ENCODE measurements around the gene INTS7. TPM values are rescaled to one million over a fixed set of nuclear protein-coding genes. Genes with fewer than 3 reads are reported as not detected.

INTS7 gene
- total and polyA plus RNA-seq, 9 of the 15 experiments (the other 6 are each of a cell fraction or from before 2014, with no cell fraction given), result 27.3 to 68.4 (median 40.4) TPM

DNA sequence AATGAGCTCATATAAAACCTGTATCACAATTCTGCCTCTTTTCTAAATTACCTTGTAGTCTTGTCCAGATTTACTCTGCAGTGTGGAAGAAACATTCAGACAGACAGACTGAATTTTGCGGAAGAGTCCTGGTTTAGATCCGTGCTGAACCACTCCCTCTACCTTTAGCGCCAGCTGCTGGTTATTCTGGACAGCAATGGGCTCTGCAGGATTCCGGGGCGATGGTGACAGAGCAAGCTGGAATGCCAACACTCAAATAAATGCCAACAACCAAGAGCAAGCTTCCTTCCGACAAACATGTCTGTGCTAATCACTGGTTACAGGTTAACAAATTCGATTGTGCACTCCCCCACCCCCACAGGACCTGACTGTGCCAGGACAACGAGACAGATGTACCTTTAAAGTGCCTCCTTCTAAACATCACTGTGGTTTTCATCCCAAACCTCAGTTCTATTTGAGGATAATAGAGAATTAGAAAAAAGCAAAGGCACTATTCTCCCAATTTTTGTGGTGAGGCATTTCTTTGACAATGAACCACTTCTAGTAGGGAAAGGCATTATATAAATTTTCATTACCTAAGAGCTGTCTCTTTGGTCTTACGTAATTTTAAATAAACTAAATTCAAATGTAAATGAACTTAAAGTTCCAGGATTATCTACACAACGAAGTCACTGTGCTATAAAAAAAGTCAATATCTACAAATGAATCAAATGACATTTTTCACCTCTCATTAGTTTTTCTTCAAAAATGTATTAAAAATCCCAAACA, 90.4 kb downstream of the INTS7 start (continued):
- TF ChIP-seq, protein P1, sequence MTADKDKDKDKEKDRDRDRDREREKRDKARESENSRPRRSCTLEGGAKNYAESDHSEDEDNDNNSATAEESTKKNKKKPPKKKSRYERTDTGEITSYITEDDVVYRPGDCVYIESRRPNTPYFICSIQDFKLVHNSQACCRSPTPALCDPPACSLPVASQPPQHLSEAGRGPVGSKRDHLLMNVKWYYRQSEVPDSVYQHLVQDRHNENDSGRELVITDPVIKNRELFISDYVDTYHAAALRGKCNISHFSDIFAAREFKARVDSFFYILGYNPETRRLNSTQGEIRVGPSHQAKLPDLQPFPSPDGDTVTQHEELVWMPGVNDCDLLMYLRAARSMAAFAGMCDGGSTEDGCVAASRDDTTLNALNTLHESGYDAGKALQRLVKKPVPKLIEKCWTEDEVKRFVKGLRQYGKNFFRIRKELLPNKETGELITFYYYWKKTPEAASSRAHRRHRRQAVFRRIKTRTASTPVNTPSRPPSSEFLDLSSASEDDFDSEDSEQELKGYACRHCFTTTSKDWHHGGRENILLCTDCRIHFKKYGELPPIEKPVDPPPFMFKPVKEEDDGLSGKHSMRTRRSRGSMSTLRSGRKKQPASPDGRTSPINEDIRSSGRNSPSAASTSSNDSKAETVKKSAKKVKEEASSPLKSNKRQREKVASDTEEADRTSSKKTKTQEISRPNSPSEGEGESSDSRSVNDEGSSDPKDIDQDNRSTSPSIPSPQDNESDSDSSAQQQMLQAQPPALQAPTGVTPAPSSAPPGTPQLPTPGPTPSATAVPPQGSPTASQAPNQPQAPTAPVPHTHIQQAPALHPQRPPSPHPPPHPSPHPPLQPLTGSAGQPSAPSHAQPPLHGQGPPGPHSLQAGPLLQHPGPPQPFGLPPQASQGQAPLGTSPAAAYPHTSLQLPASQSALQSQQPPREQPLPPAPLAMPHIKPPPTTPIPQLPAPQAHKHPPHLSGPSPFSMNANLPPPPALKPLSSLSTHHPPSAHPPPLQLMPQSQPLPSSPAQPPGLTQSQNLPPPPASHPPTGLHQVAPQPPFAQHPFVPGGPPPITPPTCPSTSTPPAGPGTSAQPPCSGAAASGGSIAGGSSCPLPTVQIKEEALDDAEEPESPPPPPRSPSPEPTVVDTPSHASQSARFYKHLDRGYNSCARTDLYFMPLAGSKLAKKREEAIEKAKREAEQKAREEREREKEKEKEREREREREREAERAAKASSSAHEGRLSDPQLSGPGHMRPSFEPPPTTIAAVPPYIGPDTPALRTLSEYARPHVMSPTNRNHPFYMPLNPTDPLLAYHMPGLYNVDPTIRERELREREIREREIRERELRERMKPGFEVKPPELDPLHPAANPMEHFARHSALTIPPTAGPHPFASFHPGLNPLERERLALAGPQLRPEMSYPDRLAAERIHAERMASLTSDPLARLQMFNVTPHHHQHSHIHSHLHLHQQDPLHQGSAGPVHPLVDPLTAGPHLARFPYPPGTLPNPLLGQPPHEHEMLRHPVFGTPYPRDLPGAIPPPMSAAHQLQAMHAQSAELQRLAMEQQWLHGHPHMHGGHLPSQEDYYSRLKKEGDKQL (CRISPR knock-in tag; IDR thresholded peaks at IDR 0.05; ENCODE audit: borderline replicate concordance), result no peak
- TF ChIP-seq, protein P2, sequence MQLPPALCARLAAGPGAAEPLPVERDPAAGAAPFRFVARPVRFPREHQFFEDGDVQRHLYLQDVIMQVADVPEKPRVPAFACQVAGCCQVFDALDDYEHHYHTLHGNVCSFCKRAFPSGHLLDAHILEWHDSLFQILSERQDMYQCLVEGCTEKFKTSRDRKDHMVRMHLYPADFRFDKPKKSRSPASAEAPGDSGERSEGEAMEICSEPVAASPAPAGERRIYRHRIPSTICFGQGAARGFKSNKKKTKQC (CRISPR knock-in tag; IDR thresholded peaks at IDR 0.05), result no peak
- TF ChIP-seq DPF2 (IDR thresholded peaks at IDR 0.05), result no peak
- TF ChIP-seq, protein P3, sequence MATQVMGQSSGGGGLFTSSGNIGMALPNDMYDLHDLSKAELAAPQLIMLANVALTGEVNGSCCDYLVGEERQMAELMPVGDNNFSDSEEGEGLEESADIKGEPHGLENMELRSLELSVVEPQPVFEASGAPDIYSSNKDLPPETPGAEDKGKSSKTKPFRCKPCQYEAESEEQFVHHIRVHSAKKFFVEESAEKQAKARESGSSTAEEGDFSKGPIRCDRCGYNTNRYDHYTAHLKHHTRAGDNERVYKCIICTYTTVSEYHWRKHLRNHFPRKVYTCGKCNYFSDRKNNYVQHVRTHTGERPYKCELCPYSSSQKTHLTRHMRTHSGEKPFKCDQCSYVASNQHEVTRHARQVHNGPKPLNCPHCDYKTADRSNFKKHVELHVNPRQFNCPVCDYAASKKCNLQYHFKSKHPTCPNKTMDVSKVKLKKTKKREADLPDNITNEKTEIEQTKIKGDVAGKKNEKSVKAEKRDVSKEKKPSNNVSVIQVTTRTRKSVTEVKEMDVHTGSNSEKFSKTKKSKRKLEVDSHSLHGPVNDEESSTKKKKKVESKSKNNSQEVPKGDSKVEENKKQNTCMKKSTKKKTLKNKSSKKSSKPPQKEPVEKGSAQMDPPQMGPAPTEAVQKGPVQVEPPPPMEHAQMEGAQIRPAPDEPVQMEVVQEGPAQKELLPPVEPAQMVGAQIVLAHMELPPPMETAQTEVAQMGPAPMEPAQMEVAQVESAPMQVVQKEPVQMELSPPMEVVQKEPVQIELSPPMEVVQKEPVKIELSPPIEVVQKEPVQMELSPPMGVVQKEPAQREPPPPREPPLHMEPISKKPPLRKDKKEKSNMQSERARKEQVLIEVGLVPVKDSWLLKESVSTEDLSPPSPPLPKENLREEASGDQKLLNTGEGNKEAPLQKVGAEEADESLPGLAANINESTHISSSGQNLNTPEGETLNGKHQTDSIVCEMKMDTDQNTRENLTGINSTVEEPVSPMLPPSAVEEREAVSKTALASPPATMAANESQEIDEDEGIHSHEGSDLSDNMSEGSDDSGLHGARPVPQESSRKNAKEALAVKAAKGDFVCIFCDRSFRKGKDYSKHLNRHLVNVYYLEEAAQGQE (IDR thresholded peaks at IDR 0.05; ENCODE audit: borderline replicate concordance), result peak; percentile 30; the same call in 1 of the 2 replicates
- TF ChIP-seq, protein P3 (CRISPR knock-in tag; IDR thresholded peaks at IDR 0.05; ENCODE audit: low read depth), result no peak
- no peak for TF ChIP-seq GATA2 (CRISPR knock-in tag; IDR thresholded peaks at IDR 0.05)
- no peak for TF ChIP-seq ZBTB7A (IDR thresholded peaks at IDR 0.05; ENCODE audit: borderline replicate concordance, control insufficient read depth, low read depth, low read length)
- no peak for TF ChIP-seq BMI1 (IDR thresholded peaks at IDR 0.05; ENCODE audit: low read length)
- TF ChIP-seq, protein P4, sequence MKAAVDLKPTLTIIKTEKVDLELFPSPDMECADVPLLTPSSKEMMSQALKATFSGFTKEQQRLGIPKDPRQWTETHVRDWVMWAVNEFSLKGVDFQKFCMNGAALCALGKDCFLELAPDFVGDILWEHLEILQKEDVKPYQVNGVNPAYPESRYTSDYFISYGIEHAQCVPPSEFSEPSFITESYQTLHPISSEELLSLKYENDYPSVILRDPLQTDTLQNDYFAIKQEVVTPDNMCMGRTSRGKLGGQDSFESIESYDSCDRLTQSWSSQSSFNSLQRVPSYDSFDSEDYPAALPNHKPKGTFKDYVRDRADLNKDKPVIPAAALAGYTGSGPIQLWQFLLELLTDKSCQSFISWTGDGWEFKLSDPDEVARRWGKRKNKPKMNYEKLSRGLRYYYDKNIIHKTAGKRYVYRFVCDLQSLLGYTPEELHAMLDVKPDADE (conservative IDR thresholded peaks at IDR 0.05; ENCODE audit: control insufficient read depth, low read depth, low read length), result no peak
- TF ChIP-seq USF1 (CRISPR knock-in tag; IDR thresholded peaks at IDR 0.05), result no peak
- no peak for TF ChIP-seq ZNF75A (CRISPR knock-in tag; IDR thresholded peaks at IDR 0.05)

Measured in K562 (cell line).